GM19238 (cell line): ENCODE results near the gene ERGIC1.

Experiments
- DNase-seq: peaks from one replicate; pipeline ENCODE4 v3.0.0; 2011; ENCODE audit warnings: low spot score; ENCODE audit not compliant: insufficient read length

ERGIC1 gene

GRCh38 chr5:172973931-172974330 is 139.9 kb downstream of the ERGIC1 start:
- no peak for DNase-seq

- DNase-seq = no peak
Measured at GRCh38 chr5:172975289-172975688, 141.2 kb downstream of the ERGIC1 start.

GRCh38 chr5:172979778-172980177 is 145.7 kb downstream of the ERGIC1 start:
- DNase-seq = no peak

GRCh38 chr5:172981931-172982330 is 147.9 kb downstream of the ERGIC1 start:
- no peak for DNase-seq

- peak; percentile 90 for DNase-seq
Measured at GRCh38 chr5:172983542-172984243, 149.6 kb downstream of the ERGIC1 start, which contains the start of gene ATP6V0E1. Gene ATP6V0E1 (plus strand): TSS chr5:172983771. CDS start chr5:172983861, 90 bp downstream.

GRCh38 chr5:172984244-172984953 is 150.3 kb downstream of the ERGIC1 start:
- DNase-seq = peak; percentile 65

GRCh38 chr5:172985596-172985995 is 151.5 kb downstream of the ERGIC1 start:
- DNase-seq = no peak

GRCh38 chr5:172988276-172988675 is 154.2 kb downstream of the ERGIC1 start:
- no peak for DNase-seq

GRCh38 chr5:172990776-172991175 is 156.7 kb downstream of the ERGIC1 start:
- DNase-seq = no peak

GRCh38 chr5:172994405-172994804 is 160.4 kb downstream of the ERGIC1 start:
- no peak for DNase-seq

GRCh38 chr5:172999372-172999973 is 165.4 kb downstream of the ERGIC1 start:
- DNase-seq = no peak

- no peak for DNase-seq
Measured at GRCh38 chr5:172999974-173000373, 165.9 kb downstream of the ERGIC1 start.

- DNase-seq = peak; percentile 5
Measured at GRCh38 chr5:173001229-173001841, 167.3 kb downstream of the ERGIC1 start.
